Fibroblast of pulmonary artery (primary cell): Measurements from ENCODE around the gene LARP1B.
"Not testable (repeated sequence)": the region's sequence is repeated elsewhere in the genome, so short reads cannot be mapped to it uniquely, and the experiment has no call there.

Experiments used
- DNase-seq: peaks from one replicate; pipeline ENCODE4 v3.0.0-alpha.2; 2010; ENCODE audit warnings: low read depth
- H3K4me3 ChIP-seq: replicated peaks from 2 replicates; pipeline ENCODE4 v1.5.1; 2011; ENCODE audit warnings: low read depth, mild to moderate bottlenecking, control low read depth, low read length, moderate library complexity
- CTCF ChIP-seq: IDR thresholded peaks from 2 replicates; pipeline ENCODE4 v1.5.1; 2011; ENCODE audit warnings: mild to moderate bottlenecking, control low read depth, low read length, inconsistent platforms; ENCODE audit errors: missing control alignments

The LARP1B gene

GRCh38 chr4:128056396-128056795 is 4.7 kb upstream of the LARP1B start:
- H3K4me3 ChIP-seq = no peak overlapping the region
- DNase-seq = no peak
- TF ChIP-seq CTCF = no peak

- TF ChIP-seq CTCF = no peak
- DNase-seq = peak; percentile 8
- H3K4me3 ChIP-seq = peak overlapping the region; percentile 82
Observed at GRCh38 chr4:128060121-128060698, 902 bp upstream of the LARP1B start.

GRCh38 chr4:128061566-128062536 is 739 bp downstream of the LARP1B start:
- DNase-seq = peak; percentile 34
- peak overlapping the region; percentile 82 for H3K4me3 ChIP-seq
- peak; percentile 6 for TF ChIP-seq CTCF

GRCh38 chr4:128066453-128066820 is 5.3 kb downstream of the LARP1B start:
- not testable (repeated sequence) for DNase-seq, H3K4me3 ChIP-seq

- no peak overlapping the region for H3K4me3 ChIP-seq
- TF ChIP-seq CTCF = peak; percentile 51
- peak; percentile 56 for DNase-seq
Observed at GRCh38 chr4:128068918-128069317, 7.8 kb downstream of the LARP1B start.

- no peak overlapping the region for H3K4me3 ChIP-seq
- no peak for TF ChIP-seq CTCF
- DNase-seq = no peak
Observed at GRCh38 chr4:128076464-128076863, 15.4 kb downstream of the LARP1B start.

GRCh38 chr4:128095293-128095692 is 34.2 kb downstream of the LARP1B start:
- not testable (repeated sequence) for DNase-seq, H3K4me3 ChIP-seq

GRCh38 chr4:128107766-128108165 is 46.7 kb downstream of the LARP1B start:
- TF ChIP-seq CTCF = no peak
- H3K4me3 ChIP-seq = no peak overlapping the region
- peak; percentile 15 for DNase-seq
